ENCODE data around the gene TMC1. TPM values are rescaled to one million over a fixed set of nuclear protein-coding genes. Genes with fewer than 3 reads are reported as not detected.
A peak's percentile ranks its signal among the peaks of the same experiment; 100 is the strongest.
"Not testable (repeated sequence)": the region's sequence is repeated elsewhere in the genome, so short reads cannot be mapped to it uniquely, and the experiment has no call there.

TMC1 gene
- total RNA-seq (not detected), polyA plus RNA-seq (not detected)

DNA sequence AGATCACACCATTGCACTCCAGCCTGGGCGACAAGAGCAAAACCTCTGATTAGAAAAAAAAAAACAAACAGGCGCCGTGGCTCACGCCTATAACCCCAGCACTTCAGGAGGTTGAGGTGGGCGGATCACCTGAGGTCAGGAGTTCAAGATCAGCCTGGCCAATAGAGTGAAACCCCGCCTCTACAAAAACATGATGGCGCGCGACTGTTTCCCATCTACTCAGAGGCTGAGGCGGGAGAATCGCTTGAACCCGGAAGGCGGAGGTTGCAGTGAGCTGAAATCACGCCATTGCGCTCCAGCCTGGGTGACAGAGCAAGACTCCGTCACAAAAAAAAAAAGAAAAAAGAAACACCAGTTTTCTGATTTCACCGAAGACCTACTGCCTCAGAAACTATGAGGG, at the start of gene TMC1:
Gene TMC1, plus strand, starts transcription at position 193 of the 400 bp plus-strand sequence. CDS start 127,041 bp downstream, outside the sequence.
- H3K27ac ChIP-seq (ENCODE audit: low read depth, low read length); H3K9me3 ChIP-seq (ENCODE audit: low read length); H3K4me3 Mint-ChIP-seq; H3K4me1 ChIP-seq (ENCODE audit: insufficient read depth, low read length); CTCF ChIA-PET; DNase-seq; H3K27me3 Mint-ChIP-seq; H3K4me3 ChIP-seq (ENCODE audit: low read length); H3K9me3 Mint-ChIP-seq; H3K36me3 Mint-ChIP-seq; POLR2A ChIA-PET; H3K36me3 ChIP-seq (ENCODE audit: insufficient read depth, low read length); H3K27me3 ChIP-seq (ENCODE audit: insufficient read depth, low read length, poor library complexity, severe bottlenecking): not testable (repeated sequence)
- peak within 1 kb of the TSS in 1 of 8 donors; percentile 13 for H3K27ac Mint-ChIP-seq
- H3K4me1 Mint-ChIP-seq = peaks cover 3 to 13% (median 10%) of the 10 kb centered on the region in 3 donors

GRCh38 chr9:72473474-72474261, 47.7 kb upstream of the TMC1 start:
- Mint-ChIP-seq H3K27me3 (peaks cover 0 to 1% of the 10 kb centered on the region in 2 donors), H3K36me3 (peaks cover 0 to 3% (median 0%) of the 10 kb centered on the region in 3 donors), H3K27ac (no peak overlapping the region), H3K9me3 (no peaks in the 10 kb centered on the region), H3K4me1 (peaks cover 5 to 26% (median 16%) of the 10 kb centered on the region in 3 donors), H3K4me3 (no peak overlapping the region)
- DNase-seq = no peak
- Histone ChIP-seq H3K36me3 (ENCODE audit: insufficient read depth, low read length) (no peaks in the 10 kb centered on the region), H3K27ac (ENCODE audit: low read depth, low read length) (no peak overlapping the region), H3K27me3 (ENCODE audit: insufficient read depth, low read length, poor library complexity, severe bottlenecking) (no peaks in the 10 kb centered on the region), H3K9me3 (ENCODE audit: low read length) (no peaks in the 10 kb centered on the region), H3K4me1 (ENCODE audit: insufficient read depth, low read length) (peaks cover 6% of the 10 kb centered on the region), H3K4me3 (ENCODE audit: low read length) (no peak overlapping the region)
- CTCF ChIA-PET = interaction anchor here (0.7 kb wide), 1 partner anchor 193 kb away, joined by 3 read pairs; no protein-coding TSS in a partner anchor
- POLR2A ChIA-PET = no interaction called here

- peaks cover 0 to 4% of the 10 kb centered on the region in 2 donors for H3K27me3 Mint-ChIP-seq
- H3K9me3 ChIP-seq (ENCODE audit: low read length) = no peaks in the 10 kb centered on the region
- no peak for DNase-seq
- no peak overlapping the region for H3K4me3 ChIP-seq (ENCODE audit: low read length)
- H3K27ac ChIP-seq (ENCODE audit: low read depth, low read length) = no peak overlapping the region
- peaks cover 7 to 32% (median 23%) of the 10 kb centered on the region in 3 donors for H3K4me1 Mint-ChIP-seq
- CTCF ChIA-PET = interaction anchor here (0.7 kb wide), 1 partner anchor 194 kb away, joined by 3 read pairs; no protein-coding TSS in a partner anchor
- peaks cover 6% of the 10 kb centered on the region for H3K4me1 ChIP-seq (ENCODE audit: insufficient read depth, low read length)
- H3K4me3 Mint-ChIP-seq = no peak overlapping the region
- no peak overlapping the region for H3K27ac Mint-ChIP-seq
- no peaks in the 10 kb centered on the region for H3K27me3 ChIP-seq (ENCODE audit: insufficient read depth, low read length, poor library complexity, severe bottlenecking)
- H3K9me3 Mint-ChIP-seq = no peaks in the 10 kb centered on the region
- no peaks in the 10 kb centered on the region for H3K36me3 ChIP-seq (ENCODE audit: insufficient read depth, low read length)
- POLR2A ChIA-PET = no interaction called here
- H3K36me3 Mint-ChIP-seq = peaks cover 0 to 3% (median 0%) of the 10 kb centered on the region in 3 donors
Measured at GRCh38 chr9:72474676-72475075, 46.7 kb upstream of the TMC1 start.

DNA sequence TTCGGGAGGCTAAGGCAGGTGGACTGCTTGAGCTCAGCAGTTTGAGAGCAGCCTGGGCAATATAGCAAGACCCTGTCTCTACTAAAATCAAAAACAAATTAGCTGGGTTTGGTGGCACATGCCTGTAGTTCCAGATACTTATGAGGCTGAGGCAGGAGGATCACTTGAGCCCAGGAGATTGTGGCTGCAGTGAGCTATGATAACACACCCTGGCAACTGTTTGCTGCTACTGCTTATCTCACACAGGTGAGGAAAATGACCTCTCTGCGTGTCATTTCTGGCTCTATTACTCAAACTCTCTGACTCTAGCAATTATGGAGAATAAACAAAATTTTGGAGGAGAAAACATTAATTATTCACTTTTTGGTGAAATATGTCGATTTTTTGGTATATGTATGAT, 45.3 kb upstream of the TMC1 start:
- peaks cover 0 to 5% of the 10 kb centered on the region in 2 donors for H3K27me3 Mint-ChIP-seq
- no peak for DNase-seq
- Histone ChIP-seq H3K4me3 (ENCODE audit: low read length) (no peak overlapping the region), H3K27me3 (ENCODE audit: insufficient read depth, low read length, poor library complexity, severe bottlenecking) (no peaks in the 10 kb centered on the region), H3K27ac (ENCODE audit: low read depth, low read length) (no peak overlapping the region), H3K4me1 (ENCODE audit: insufficient read depth, low read length) (peaks cover 6% of the 10 kb centered on the region), H3K36me3 (ENCODE audit: insufficient read depth, low read length) (no peaks in the 10 kb centered on the region), H3K9me3 (ENCODE audit: low read length) (no peaks in the 10 kb centered on the region)
- H3K4me1 Mint-ChIP-seq = peaks cover 7 to 32% (median 23%) of the 10 kb centered on the region in 3 donors
- peak overlapping the region in 1 of 8 donors; percentile 43 for H3K27ac Mint-ChIP-seq
- POLR2A ChIA-PET = no interaction called here
- no peaks in the 10 kb centered on the region for H3K9me3 Mint-ChIP-seq
- CTCF ChIA-PET = no interaction called here
- H3K36me3 Mint-ChIP-seq = peaks cover 0 to 3% (median 0%) of the 10 kb centered on the region in 3 donors
- no peak overlapping the region for H3K4me3 Mint-ChIP-seq

DNA sequence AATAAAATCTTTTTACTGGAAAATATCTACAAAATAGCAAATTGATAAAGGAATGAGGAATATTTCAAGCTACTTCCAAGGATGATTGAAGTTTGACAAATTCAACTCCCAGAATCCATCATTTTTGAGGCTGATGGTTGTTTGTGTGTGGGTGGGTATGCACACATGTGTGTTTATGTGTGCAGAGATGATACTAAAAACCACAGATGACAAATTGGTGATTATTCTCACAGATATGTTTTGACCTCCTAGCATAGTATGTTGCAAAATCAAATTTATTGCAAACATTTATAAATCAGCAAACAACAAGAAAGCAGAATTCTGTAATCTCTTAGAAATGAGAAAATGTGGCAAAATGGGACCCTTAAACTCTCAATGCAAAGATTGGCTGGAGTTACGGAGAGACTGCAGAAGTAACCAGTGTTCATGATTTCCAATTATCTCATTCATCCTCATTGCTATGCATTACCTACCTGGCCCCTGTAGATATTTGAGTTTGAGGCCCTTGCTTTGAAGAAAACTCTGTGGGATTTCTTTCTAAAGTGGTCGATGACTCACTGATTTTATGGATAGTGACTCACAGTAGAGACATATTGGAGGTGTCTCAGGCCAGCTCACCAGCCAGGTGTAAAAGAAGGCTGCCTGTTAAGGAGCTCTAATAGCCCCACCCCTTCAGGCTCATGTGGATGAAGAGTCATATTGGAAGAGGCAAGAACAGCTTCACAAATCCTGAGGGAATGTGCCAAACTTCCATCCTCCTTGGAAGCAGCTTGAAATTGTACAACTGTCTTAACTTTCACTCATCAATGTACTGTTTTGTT, 44.6 kb upstream of the TMC1 start:
- peak in 1 of 5 donors; percentile 48 for DNase-seq
- Histone ChIP-seq H3K4me3 (ENCODE audit: low read length) (no peak overlapping the region), H3K27me3 (ENCODE audit: insufficient read depth, low read length, poor library complexity, severe bottlenecking) (no peaks in the 10 kb centered on the region), H3K36me3 (ENCODE audit: insufficient read depth, low read length) (no peaks in the 10 kb centered on the region), H3K9me3 (ENCODE audit: low read length) (no peaks in the 10 kb centered on the region), H3K4me1 (ENCODE audit: insufficient read depth, low read length) (peaks cover 6% of the 10 kb centered on the region), H3K27ac (ENCODE audit: low read depth, low read length) (no peak overlapping the region)
- Mint-ChIP-seq H3K27me3 (peaks cover 0 to 6% of the 10 kb centered on the region in 2 donors), H3K27ac (peak overlapping the region in 3 of 8 donors; percentile 13 to 39 (median 17)), H3K36me3 (no peaks in the 10 kb centered on the region), H3K4me1 (peaks cover 7 to 32% (median 23%) of the 10 kb centered on the region in 3 donors), H3K9me3 (no peaks in the 10 kb centered on the region), H3K4me3 (no peak overlapping the region)
- POLR2A ChIA-PET = no interaction called here
- CTCF ChIA-PET = no interaction called here

GRCh38 chr9:72477930-72478518, 43.4 kb upstream of the TMC1 start:
- H3K4me1 ChIP-seq (ENCODE audit: insufficient read depth, low read length) = peaks cover 6% of the 10 kb centered on the region
- peaks cover 7 to 31% (median 23%) of the 10 kb centered on the region in 3 donors for H3K4me1 Mint-ChIP-seq
- peak overlapping the region in 1 of 7 donors; percentile 11 for H3K4me3 Mint-ChIP-seq
- POLR2A ChIA-PET = no interaction called here
- no peaks in the 10 kb centered on the region for H3K27me3 ChIP-seq (ENCODE audit: insufficient read depth, low read length, poor library complexity, severe bottlenecking)
- peak overlapping the region in 1 of 8 donors; percentile 9 for H3K27ac Mint-ChIP-seq
- H3K4me3 ChIP-seq (ENCODE audit: low read length) = no peak overlapping the region
- H3K9me3 Mint-ChIP-seq = no peaks in the 10 kb centered on the region
- peaks cover 0 to 6% of the 10 kb centered on the region in 2 donors for H3K27me3 Mint-ChIP-seq
- H3K36me3 ChIP-seq (ENCODE audit: insufficient read depth, low read length) = no peaks in the 10 kb centered on the region
- no peaks in the 10 kb centered on the region for H3K9me3 ChIP-seq (ENCODE audit: low read length)
- H3K36me3 Mint-ChIP-seq = no peaks in the 10 kb centered on the region
- CTCF ChIA-PET = no interaction called here
- H3K27ac ChIP-seq (ENCODE audit: low read depth, low read length) = no peak overlapping the region
- no peak for DNase-seq

DNA sequence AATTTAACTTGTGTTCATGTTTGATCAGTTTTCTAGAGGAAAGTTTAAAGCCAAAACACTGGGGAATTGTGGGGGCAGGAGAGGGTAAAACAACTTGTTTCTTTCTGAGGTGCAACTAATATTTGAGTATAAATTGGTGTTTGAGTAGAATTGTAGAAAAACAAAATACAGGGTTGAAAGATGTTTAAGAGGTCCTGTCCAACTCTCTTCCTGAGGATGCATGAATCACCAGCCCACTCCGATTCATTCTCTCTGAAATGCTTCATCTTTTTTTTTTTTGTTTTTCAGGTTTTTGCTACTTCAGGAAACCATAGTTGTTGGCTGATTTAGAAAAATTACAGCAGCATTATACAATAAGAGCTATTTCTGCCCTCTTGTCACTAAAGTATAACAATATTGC, 42.4 kb upstream of the TMC1 start:
- Histone ChIP-seq H3K4me1 (ENCODE audit: insufficient read depth, low read length) (peaks cover 6% of the 10 kb centered on the region), H3K9me3 (ENCODE audit: low read length) (no peaks in the 10 kb centered on the region), H3K4me3 (ENCODE audit: low read length) (no peak overlapping the region), H3K27me3 (ENCODE audit: insufficient read depth, low read length, poor library complexity, severe bottlenecking) (no peaks in the 10 kb centered on the region), H3K36me3 (ENCODE audit: insufficient read depth, low read length) (no peaks in the 10 kb centered on the region), H3K27ac (ENCODE audit: low read depth, low read length) (no peak overlapping the region)
- peak overlapping the region in 5 of 7 donors; percentile 14 to 78 (median 56) for H3K4me3 Mint-ChIP-seq
- POLR2A ChIA-PET = no interaction called here
- no peak for DNase-seq
- H3K9me3 Mint-ChIP-seq = no peaks in the 10 kb centered on the region
- CTCF ChIA-PET = no interaction called here
- H3K36me3 Mint-ChIP-seq = no peaks in the 10 kb centered on the region
- peaks cover 0 to 6% of the 10 kb centered on the region in 2 donors for H3K27me3 Mint-ChIP-seq
- H3K4me1 Mint-ChIP-seq = peaks cover 7 to 24% (median 23%) of the 10 kb centered on the region in 3 donors
- H3K27ac Mint-ChIP-seq = no peak overlapping the region

- H3K9me3 Mint-ChIP-seq; H3K36me3 ChIP-seq (ENCODE audit: insufficient read depth, low read length); H3K27me3 Mint-ChIP-seq; H3K4me3 ChIP-seq (ENCODE audit: low read length); H3K4me3 Mint-ChIP-seq; CTCF ChIA-PET; DNase-seq; H3K27ac Mint-ChIP-seq; H3K27ac ChIP-seq (ENCODE audit: low read depth, low read length); H3K27me3 ChIP-seq (ENCODE audit: insufficient read depth, low read length, poor library complexity, severe bottlenecking); POLR2A ChIA-PET; H3K4me1 ChIP-seq (ENCODE audit: insufficient read depth, low read length); H3K36me3 Mint-ChIP-seq; H3K9me3 ChIP-seq (ENCODE audit: low read length): not testable (repeated sequence)
- peaks cover 7 to 23% (median 22%) of the 10 kb centered on the region in 3 donors for H3K4me1 Mint-ChIP-seq
Measured at GRCh38 chr9:72480261-72480660, 41.1 kb upstream of the TMC1 start.
